Activated CD4-positive, alpha-beta T cell treated with anti-CD3 and anti-CD28 coated beads for 4 hours (primary cell): ENCODE data around the gene PTGS1.
A peak's percentile ranks its signal among the peaks of the same experiment; 100 is the strongest.
"Not testable (repeated sequence)": the region's sequence is repeated elsewhere in the genome, so short reads cannot be mapped to it uniquely, and the experiment has no call there.

Experiments used
- DNase-seq, 2 donors: peaks; one replicate each; pipeline ENCODE4 v3.0.0-alpha.2; 2020

The PTGS1 gene

GRCh38 chr9:122402403-122402871 is 31.6 kb downstream of the PTGS1 start:
- DNase-seq: peak; percentile 13 to 22

GRCh38 chr9:122402874-122403273 is 32.0 kb downstream of the PTGS1 start:
- DNase-seq: no peak

DNA sequence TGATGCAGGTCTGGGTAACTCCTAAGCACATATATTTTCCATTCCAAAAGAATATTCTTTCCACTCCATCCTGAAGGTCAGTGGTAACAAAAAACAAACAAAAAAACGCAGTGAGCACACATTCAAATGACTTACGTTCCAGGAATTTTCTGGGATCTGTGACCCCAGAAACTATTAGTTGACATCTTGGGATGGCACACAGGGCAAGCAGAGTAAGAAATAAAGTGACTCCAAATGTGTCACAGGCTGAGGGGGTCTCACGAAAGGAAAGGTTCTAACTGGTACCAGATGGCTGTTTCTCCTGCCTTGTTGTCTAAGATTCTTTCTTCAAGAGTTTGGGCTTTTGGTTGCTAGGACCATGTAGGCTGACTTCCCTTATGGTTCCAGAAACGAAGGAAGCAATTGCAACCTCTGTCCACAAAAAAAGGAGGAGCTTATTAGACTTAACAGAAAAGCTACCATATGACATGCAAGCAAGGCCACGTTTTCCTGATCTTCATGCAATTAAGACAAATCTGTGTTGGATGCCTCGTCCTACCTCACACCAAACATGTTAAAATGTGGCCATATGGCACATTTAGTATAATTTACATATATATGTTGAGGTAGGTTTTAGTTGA is 32.7 kb downstream of the PTGS1 start:
- no peak for DNase-seq

DNA sequence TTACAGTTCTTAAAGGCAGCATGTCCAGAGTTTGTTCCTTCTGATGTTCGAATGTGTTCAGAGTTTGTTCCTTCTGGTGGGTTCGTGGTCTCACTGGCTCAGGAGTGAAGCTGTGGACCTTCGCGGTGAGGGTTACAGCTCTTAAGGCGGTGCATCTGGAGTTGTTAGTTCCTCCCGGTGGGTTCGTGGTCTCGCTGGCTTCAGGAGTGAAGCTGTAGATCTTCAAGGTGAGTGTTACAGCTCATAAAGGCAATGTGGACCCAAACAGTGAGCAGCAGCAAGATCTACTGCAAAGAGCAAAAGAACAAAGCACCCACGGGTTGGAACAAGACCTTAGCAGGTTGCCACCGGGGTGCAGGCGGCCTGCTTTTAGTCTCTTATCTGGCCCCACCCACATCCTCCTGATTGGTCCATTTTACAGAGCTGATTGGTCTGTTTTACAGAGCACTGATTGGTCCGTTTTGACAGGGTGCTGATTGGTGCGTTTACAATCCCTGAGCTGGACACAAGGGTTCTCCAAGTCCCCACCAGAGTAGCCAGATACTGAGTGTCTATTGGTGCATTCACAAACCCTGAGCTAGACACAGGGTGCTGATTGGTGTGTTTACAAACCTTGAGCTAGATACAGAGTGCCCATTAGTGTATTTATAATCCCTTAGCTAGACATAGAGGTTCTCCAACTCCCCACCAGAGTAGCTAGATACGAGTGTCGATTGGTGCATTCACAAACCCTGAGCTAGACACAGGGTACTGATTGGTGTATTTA is 34.7 kb downstream of the PTGS1 start:
- DNase-seq: not testable (repeated sequence)

DNA sequence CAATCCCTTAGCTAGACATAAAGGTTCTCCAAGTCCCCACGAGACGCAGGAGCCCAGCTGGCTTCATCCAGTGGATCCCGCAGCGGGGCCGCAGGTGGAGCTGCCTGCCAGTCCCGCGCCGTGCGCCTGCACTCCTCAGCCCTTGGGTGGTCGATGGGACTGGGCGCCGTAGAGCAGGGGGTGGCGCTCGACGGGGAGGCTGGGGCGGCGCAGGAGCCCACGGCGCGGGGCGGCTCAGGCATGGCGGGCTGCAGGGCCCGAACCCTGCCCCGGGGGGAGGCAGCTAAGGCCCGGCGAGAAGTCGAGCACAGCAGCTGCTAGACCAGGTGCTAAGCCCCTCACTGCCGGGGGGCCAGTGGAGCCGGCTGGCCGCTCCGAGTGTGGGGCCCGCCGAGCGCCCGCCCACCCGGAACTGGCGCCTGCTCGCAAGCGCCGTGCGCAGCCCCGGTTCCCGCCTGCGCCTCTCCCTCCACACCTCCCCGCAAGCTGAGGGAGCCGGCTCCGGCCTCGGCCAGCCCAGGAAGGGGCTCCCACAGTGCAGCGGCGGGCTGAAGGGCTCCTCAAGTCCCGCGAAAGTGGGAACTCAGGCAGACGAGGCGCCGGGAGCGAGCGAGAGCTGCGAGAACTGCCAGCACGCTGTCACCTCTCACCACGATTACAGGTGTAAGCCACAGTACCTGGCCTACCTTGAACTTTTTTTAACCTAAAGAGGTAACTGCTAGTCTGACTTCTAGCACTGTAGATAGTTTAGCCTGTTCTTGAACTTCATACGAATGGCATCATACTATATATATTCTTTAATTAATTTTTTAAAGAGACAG is 35.5 kb downstream of the PTGS1 start:
- no peak for DNase-seq

GRCh38 chr9:122414108-122414507 is 43.3 kb downstream of the PTGS1 start:
- not testable (repeated sequence) for DNase-seq

- DNase-seq: no peak
Observed at GRCh38 chr9:122418016-122418415, 47.2 kb downstream of the PTGS1 start.

- DNase-seq: no peak
Observed at GRCh38 chr9:122420315-122420714, 49.5 kb downstream of the PTGS1 start.

GRCh38 chr9:122425087-122425486 is 54.3 kb downstream of the PTGS1 start:
- DNase-seq: no peak

GRCh38 chr9:122426723-122427122 is 55.9 kb downstream of the PTGS1 start:
- DNase-seq: no peak

- DNase-seq: no peak
Observed at GRCh38 chr9:122442568-122442967, 71.7 kb downstream of the PTGS1 start.

DNA sequence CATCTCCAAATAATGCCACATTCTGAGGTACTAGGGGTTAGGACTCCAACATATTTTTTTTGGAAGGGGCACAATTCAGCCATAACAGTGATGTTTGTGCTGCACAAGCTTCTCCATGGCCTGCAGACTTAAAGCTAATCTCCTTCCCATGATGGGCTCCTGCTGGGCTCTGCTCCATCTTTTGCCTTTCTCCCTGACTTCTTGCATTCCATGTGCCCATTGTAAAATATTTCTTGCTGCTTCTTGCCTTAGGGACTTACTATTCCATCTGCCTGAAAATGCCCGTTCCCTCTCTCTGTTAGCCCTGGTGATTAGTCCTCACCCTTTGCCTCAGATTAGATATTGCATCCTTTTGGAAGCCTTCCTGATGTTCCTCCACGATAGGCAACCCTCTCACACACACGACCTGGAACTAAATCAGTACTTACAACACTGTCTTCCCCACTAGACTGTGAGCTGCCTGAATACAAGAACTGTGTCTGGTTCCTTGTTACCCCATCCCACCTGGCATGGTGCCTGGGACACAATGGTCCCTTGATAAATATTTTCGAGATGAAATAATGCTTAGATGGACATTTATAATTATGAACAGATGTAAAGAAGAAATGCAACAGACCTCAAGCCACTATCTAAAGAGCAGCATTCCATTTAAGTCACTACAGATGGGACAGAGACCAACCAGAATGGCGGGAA is 73.4 kb downstream of the PTGS1 start:
- DNase-seq: no peak
